ENCODE measurements around the gene HFM1. TPM values are rescaled to one million over a fixed set of nuclear protein-coding genes. Genes with fewer than 3 reads are reported as not detected.

HFM1 gene
- total RNA-seq, 1 experiment from 2014 or later: 2.4 TPM

DNA sequence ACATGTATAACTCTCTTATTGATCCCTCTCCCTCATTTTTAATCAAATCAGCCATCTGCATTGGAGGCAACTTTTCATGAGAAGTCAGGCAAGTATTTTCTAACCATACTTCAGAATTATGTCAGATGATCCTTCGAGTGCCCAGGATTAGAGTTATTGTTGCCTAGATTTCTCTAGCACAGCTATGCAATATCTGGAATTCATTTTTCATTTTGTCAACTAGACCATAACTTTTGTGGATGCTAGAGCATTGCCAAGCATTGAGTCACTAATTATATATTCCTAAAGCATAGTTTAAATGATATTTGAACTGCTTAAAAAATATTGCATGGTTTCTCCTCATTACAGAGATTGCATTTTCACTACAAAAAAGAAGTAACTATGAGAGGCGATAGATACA is 21.2 kb downstream of the HFM1 start:
- Histone ChIP-seq H2BK12ac (ENCODE audit: insufficient read length, low read depth, low read length) (no peak overlapping the region), H3K23me2 (ENCODE audit: insufficient read length, low read depth, low read length, poor library complexity, severe bottlenecking) (no peaks in the 10 kb centered on the region), H2AFZ (ENCODE audit: low read length) (no peak overlapping the region), H4K8ac (replicated peaks; ENCODE audit: insufficient read length, low read depth, low read length) (no peak overlapping the region), H2AK5ac (ENCODE audit: insufficient read length, low read length) (no peak overlapping the region), H3K27me3 (ENCODE audit: insufficient read depth, low read length) (no peaks in the 10 kb centered on the region), H3K79me2 (ENCODE audit: insufficient read depth, low read length) (no peaks in the 10 kb centered on the region), H2BK15ac (ENCODE audit: low read depth, low read length) (no peak overlapping the region), H3K27ac (ENCODE audit: insufficient read length, low read depth, low read length) (no peak overlapping the region), H3K79me1 (ENCODE audit: insufficient read depth, low read depth, low read length, poor library complexity, severe bottlenecking) (no peaks in the 10 kb centered on the region), H2BK20ac (ENCODE audit: low read depth, low read length, poor library complexity, severe bottlenecking) (no peak overlapping the region), H2BK120ac (ENCODE audit: low read depth, low read length, poor library complexity, severe bottlenecking) (no peak overlapping the region), H3K9ac (ENCODE audit: extremely low read depth, insufficient read length, low read length) (no peak overlapping the region), H3K4me2 (ENCODE audit: insufficient read depth, insufficient read length, low read length) (no peak overlapping the region), H3T11ph (ENCODE audit: low read length) (no peak overlapping the region), H3K18ac (ENCODE audit: insufficient read length, low read depth, low read length) (no peak overlapping the region), H4K5ac (ENCODE audit: insufficient read length, low read depth, low read length) (no peak overlapping the region), H3K4ac (ENCODE audit: low read depth, low read length) (no peak overlapping the region), H3K23ac (ENCODE audit: insufficient read length, low read depth, low read length) (no peak overlapping the region), H3K56ac (ENCODE audit: insufficient read length, low read depth, low read length) (no peak overlapping the region), H4K91ac (ENCODE audit: insufficient read length, low read depth, low read length) (no peak overlapping the region), H2BK5ac (ENCODE audit: insufficient read length, low read length) (no peak overlapping the region), H3K4me1 (ENCODE audit: insufficient read depth, low read length) (no peaks in the 10 kb centered on the region), H4K20me1 (ENCODE audit: control insufficient read depth, insufficient read depth, insufficient read length) (no peaks in the 10 kb centered on the region), H3K14ac (ENCODE audit: insufficient read depth, low read length) (no peak overlapping the region), H3K9me3 (ENCODE audit: control insufficient read depth, low read depth, low read length) (no peaks in the 10 kb centered on the region)
- Mint-ChIP-seq H3K36me3 (ENCODE audit: insufficient read depth in 1 of 3, low read depth in 3 of 3) (no peaks in the 10 kb centered on the region), H3K4me1 (no peaks in the 10 kb centered on the region), H3K4me3 (no peak overlapping the region), H3K9me3 (no peaks in the 10 kb centered on the region), H3K27ac (no peak overlapping the region), H3K27me3 (ENCODE audit: low read depth) (no peaks in the 10 kb centered on the region)
- no peak for DNase-seq
- no CpG with 5 or more reads among the region's 2 CpGs for WGBS (ENCODE audit: extremely low coverage, insufficient read length, low lambda C conversion rate)
- TF ChIP-seq, protein P1, sequence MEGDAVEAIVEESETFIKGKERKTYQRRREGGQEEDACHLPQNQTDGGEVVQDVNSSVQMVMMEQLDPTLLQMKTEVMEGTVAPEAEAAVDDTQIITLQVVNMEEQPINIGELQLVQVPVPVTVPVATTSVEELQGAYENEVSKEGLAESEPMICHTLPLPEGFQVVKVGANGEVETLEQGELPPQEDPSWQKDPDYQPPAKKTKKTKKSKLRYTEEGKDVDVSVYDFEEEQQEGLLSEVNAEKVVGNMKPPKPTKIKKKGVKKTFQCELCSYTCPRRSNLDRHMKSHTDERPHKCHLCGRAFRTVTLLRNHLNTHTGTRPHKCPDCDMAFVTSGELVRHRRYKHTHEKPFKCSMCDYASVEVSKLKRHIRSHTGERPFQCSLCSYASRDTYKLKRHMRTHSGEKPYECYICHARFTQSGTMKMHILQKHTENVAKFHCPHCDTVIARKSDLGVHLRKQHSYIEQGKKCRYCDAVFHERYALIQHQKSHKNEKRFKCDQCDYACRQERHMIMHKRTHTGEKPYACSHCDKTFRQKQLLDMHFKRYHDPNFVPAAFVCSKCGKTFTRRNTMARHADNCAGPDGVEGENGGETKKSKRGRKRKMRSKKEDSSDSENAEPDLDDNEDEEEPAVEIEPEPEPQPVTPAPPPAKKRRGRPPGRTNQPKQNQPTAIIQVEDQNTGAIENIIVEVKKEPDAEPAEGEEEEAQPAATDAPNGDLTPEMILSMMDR (conservative IDR thresholded peaks at IDR 0.05): no peak

Measured in H9 (cell line).